Cerebellar cortex (tissue), 1 donor: ENCODE measurements around the gene GCNT3.
A peak's percentile ranks its signal among the peaks of the same experiment; 100 is the strongest.
"Not testable (repeated sequence)": the region's sequence is repeated elsewhere in the genome, so short reads cannot be mapped to it uniquely, and the experiment has no call there.

Experiments used
- DNase-seq: peaks from one replicate; pipeline ENCODE4 v3.0.0-alpha.2; 2015; ENCODE audit warnings: low spot score

GCNT3 gene

GRCh38 chr15:59616379-59616778 is 4.8 kb downstream of the GCNT3 start:
- DNase-seq = no peak

GRCh38 chr15:59618406-59618805 is 6.8 kb downstream of the GCNT3 start:
- no peak for DNase-seq

GRCh38 chr15:59622289-59622688 is 10.7 kb downstream of the GCNT3 start:
- peak; percentile 12 for DNase-seq

GRCh38 chr15:59632714-59633113 is 21.1 kb downstream of the GCNT3 start:
- peak; percentile 10 for DNase-seq

GRCh38 chr15:59636184-59636583 is 24.6 kb downstream of the GCNT3 start:
- no peak for DNase-seq

- DNase-seq = not testable (repeated sequence)
Observed at GRCh38 chr15:59637507-59637906, 25.9 kb downstream of the GCNT3 start.

- no peak for DNase-seq
Observed at GRCh38 chr15:59642351-59642750, 30.8 kb downstream of the GCNT3 start.

- DNase-seq = no peak
Observed at GRCh38 chr15:59644756-59645155, 33.2 kb downstream of the GCNT3 start.

- DNase-seq = not testable (repeated sequence)
Observed at GRCh38 chr15:59645812-59646211, 34.2 kb downstream of the GCNT3 start.

- no peak for DNase-seq
Observed at GRCh38 chr15:59646277-59646676, 34.7 kb downstream of the GCNT3 start.

GRCh38 chr15:59647085-59647484 is 35.5 kb downstream of the GCNT3 start:
- DNase-seq = no peak

GRCh38 chr15:59649603-59650002 is 38.0 kb downstream of the GCNT3 start:
- DNase-seq = no peak

GRCh38 chr15:59654046-59654445 is 42.5 kb downstream of the GCNT3 start:
- DNase-seq = no peak

GRCh38 chr15:59656897-59657634 is 45.5 kb downstream of the GCNT3 start, which contains the start of gene GTF2A2:
Gene GTF2A2 (minus strand): TSS chr15:59657515. CDS start chr15:59652277, 5,238 bp downstream.
- peak; percentile 97 for DNase-seq

- no peak for DNase-seq
Observed at GRCh38 chr15:59657635-59658125, 46.1 kb downstream of the GCNT3 start.

- no peak for DNase-seq
Observed at GRCh38 chr15:59659366-59659765, 47.8 kb downstream of the GCNT3 start.

- no peak for DNase-seq
Observed at GRCh38 chr15:59662260-59662659, 50.7 kb downstream of the GCNT3 start.

- DNase-seq = no peak
Observed at GRCh38 chr15:59668556-59668955, 57.0 kb downstream of the GCNT3 start.
